Stimulated activated naive B cell treated with anti-CD40 and anti-IgM and Interleukin-4, amounts not matched to agents 10 μg/mL and 1 μg/mL and 100 μg/mL, for 72 hours (primary cell): Measurements from ENCODE around the gene MAN1C1.
A peak's percentile ranks its signal among the peaks of the same experiment; 100 is the strongest.

Source experiments
- ATAC-seq, 2 donors: fragments of 150-1000 bp; cut with Tn5 transposase; replicated peaks; 2 replicates each; pipeline ENCODE4 v1.10.0; 2021; ENCODE audit warnings: moderate library complexity in 1 of 2
- DNase-seq: peaks from one replicate; pipeline ENCODE4 v3.0.0; 2021
- H3K27ac Mint-ChIP-seq: one replicate; pipeline ENCODE4 v1.8.0; 2022; ENCODE audit warnings: mild to moderate bottlenecking, mixed read lengths
- H3K27me3 Mint-ChIP-seq, 2 donors: one replicate each; pipeline ENCODE4 v1.8.0; 2022; ENCODE audit warnings: mixed read lengths in 2 of 2
- H3K36me3 Mint-ChIP-seq, 2 donors: one replicate each; pipeline ENCODE4 v1.8.0; 2022; ENCODE audit warnings: mixed read lengths in 2 of 2, mild to moderate bottlenecking in 1 of 2
- H3K4me1 Mint-ChIP-seq, 2 donors: one replicate each; pipeline ENCODE4 v1.8.0; 2022; ENCODE audit warnings: mixed read lengths in 2 of 2, mild to moderate bottlenecking in 1 of 2
- H3K4me3 Mint-ChIP-seq, 2 donors: one replicate each; pipeline ENCODE4 v1.8.0; 2022; ENCODE audit warnings: mild to moderate bottlenecking in 2 of 2, mixed read lengths in 2 of 2, moderate library complexity in 1 of 2
- H3K9me3 Mint-ChIP-seq, 2 donors: one replicate each; pipeline ENCODE4 v1.8.0; 2022; ENCODE audit warnings: mixed read lengths in 2 of 2, mild to moderate bottlenecking in 1 of 2

The MAN1C1 gene

GRCh38 chr1:25673962-25674806, 57.6 kb downstream of the MAN1C1 start:
- Mint-ChIP-seq H3K27me3 (peaks cover 34 to 44% of the 10 kb centered on the region in 2 donors), H3K4me3 (no peak overlapping the region), H3K9me3 (peaks cover 0 to 5% of the 10 kb centered on the region in 2 donors), H3K27ac (no peak overlapping the region), H3K36me3 (peaks cover 3 to 5% of the 10 kb centered on the region in 2 donors), H3K4me1 (peaks cover 14 to 31% of the 10 kb centered on the region in 2 donors)
- ATAC-seq = no peak
- no peak for DNase-seq

- H3K4me3 Mint-ChIP-seq = no peak overlapping the region
- H3K4me1 Mint-ChIP-seq = peaks cover 14 to 31% of the 10 kb centered on the region in 2 donors
- peaks cover 0 to 5% of the 10 kb centered on the region in 2 donors for H3K9me3 Mint-ChIP-seq
- ATAC-seq = no peak
- DNase-seq = no peak
- peaks cover 34 to 45% of the 10 kb centered on the region in 2 donors for H3K27me3 Mint-ChIP-seq
- peaks cover 3 to 5% of the 10 kb centered on the region in 2 donors for H3K36me3 Mint-ChIP-seq
- no peak overlapping the region for H3K27ac Mint-ChIP-seq
Measured at GRCh38 chr1:25674807-25675084, 58.2 kb downstream of the MAN1C1 start.

- H3K27me3 Mint-ChIP-seq = peaks cover 41 to 45% of the 10 kb centered on the region in 2 donors
- H3K4me1 Mint-ChIP-seq = peaks cover 14 to 31% of the 10 kb centered on the region in 2 donors
- peaks cover 3 to 5% of the 10 kb centered on the region in 2 donors for H3K36me3 Mint-ChIP-seq
- DNase-seq (peak; percentile 80), ATAC-seq (peak; percentile 97)
- no peak overlapping the region for H3K27ac Mint-ChIP-seq
- peaks cover 0 to 5% of the 10 kb centered on the region in 2 donors for H3K9me3 Mint-ChIP-seq
- no peak overlapping the region for H3K4me3 Mint-ChIP-seq
Measured at GRCh38 chr1:25675729-25676476, 59.3 kb downstream of the MAN1C1 start.

DNA sequence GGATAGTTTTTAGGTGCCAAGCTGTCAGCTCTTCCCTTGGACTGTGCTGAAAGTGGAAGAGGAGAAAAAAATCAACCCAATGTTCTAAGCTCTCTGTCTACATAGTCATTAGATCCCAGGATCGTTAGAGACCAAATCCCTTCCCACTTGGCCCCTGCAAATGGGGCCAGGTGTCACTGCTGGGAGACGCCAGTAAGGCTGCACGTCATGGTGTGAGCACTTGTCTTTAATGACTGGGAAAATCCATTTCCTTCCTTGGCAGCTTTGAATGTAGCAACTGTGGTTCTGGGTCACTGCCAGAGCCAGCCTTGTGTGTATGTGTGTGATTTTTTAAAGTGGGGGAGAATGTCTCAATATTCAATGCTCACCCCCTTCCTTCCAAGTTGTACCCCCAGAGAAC, 59.9 kb downstream of the MAN1C1 start:
- Mint-ChIP-seq H3K4me3 (no peak overlapping the region), H3K4me1 (peaks cover 14 to 31% of the 10 kb centered on the region in 2 donors), H3K36me3 (peaks cover 3 to 5% of the 10 kb centered on the region in 2 donors), H3K9me3 (peaks cover 0 to 5% of the 10 kb centered on the region in 2 donors), H3K27me3 (peaks cover 40 to 45% of the 10 kb centered on the region in 2 donors), H3K27ac (no peak overlapping the region)
- ATAC-seq = peak in 1 of 2 donors; percentile 13
- no peak for DNase-seq

DNA sequence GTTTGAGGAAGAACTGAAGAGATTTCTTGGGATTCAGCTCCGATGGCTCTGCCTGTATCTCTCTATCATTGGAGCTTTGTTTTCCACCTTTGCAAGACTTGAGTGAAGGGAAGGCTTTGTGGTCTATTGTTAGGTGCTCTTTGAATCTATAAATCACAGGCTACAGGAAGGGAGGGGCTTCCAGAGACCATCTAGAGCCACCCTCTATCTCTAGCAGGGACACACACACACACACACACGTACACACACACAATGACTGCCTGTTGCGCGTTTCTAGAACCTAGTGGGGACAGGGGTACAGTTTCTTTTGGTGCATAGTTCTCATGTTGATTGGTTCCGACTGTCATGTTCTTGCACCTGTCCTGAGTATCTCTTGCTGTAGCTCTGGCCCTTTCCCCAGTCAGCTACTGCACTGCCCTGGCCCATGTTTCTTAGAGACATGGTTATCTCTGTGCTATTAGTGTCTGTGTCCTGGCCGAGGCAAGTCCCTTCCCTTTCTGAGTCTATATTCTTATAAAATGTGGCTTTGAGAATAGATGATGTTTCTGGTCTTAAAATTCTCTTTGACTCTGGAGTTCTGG, 60.7 kb downstream of the MAN1C1 start:
- Mint-ChIP-seq H3K27ac (no peak overlapping the region), H3K9me3 (peaks cover 0 to 5% of the 10 kb centered on the region in 2 donors), H3K4me3 (no peak overlapping the region), H3K27me3 (peaks cover 37 to 45% of the 10 kb centered on the region in 2 donors), H3K4me1 (peaks cover 14 to 31% of the 10 kb centered on the region in 2 donors), H3K36me3 (peaks cover 3 to 4% of the 10 kb centered on the region in 2 donors)
- DNase-seq (no peak), ATAC-seq (no peak)

- no peak overlapping the region for H3K4me3 Mint-ChIP-seq
- no peaks in the 10 kb centered on the region for H3K9me3 Mint-ChIP-seq
- no peak overlapping the region for H3K27ac Mint-ChIP-seq
- peaks cover 38 to 39% of the 10 kb centered on the region in 2 donors for H3K27me3 Mint-ChIP-seq
- no peak for DNase-seq
- H3K36me3 Mint-ChIP-seq = no peaks in the 10 kb centered on the region
- H3K4me1 Mint-ChIP-seq = peaks cover 11 to 31% of the 10 kb centered on the region in 2 donors
- ATAC-seq = no peak
Measured at GRCh38 chr1:25679171-25679570, 62.6 kb downstream of the MAN1C1 start.

- no peak for DNase-seq
Measured at GRCh38 chr1:25680701-25681100, 64.1 kb downstream of the MAN1C1 start.

DNA sequence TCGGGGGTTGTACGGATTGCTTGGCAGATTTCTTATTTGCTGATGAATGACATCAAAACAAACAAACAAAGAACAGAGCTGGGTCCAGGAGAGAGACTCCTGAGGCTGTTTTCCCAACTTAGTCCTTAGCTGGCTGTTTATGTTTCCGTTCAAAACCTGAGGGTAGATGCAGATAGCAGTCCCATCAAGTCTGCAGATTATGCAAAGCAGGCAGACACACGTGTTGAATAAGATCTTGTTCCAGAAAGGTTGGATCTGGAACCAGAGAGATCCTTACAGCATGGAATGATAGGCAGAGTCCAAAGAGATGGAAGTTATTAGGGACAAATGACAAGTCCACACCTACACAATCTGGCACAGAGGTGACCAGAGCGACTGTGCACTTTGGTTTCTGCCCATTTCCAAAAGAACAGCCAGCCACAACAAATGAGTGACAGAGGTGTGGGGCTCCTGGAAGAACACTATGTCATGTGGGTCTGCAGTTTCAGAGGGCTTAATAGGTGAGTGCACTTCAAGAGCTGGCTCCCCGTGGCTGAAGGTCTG, 65.5 kb downstream of the MAN1C1 start:
- no peak for ATAC-seq
- Mint-ChIP-seq H3K4me1 (peaks cover 3 to 6% of the 10 kb centered on the region in 2 donors), H3K4me3 (no peak overlapping the region), H3K27ac (no peak overlapping the region), H3K9me3 (no peaks in the 10 kb centered on the region), H3K27me3 (peaks cover 28 to 35% of the 10 kb centered on the region in 2 donors), H3K36me3 (no peaks in the 10 kb centered on the region)
- no peak for DNase-seq

More at GRCh38 chr1:25680701-25681100, 64.1 kb downstream of the MAN1C1 start:
- H3K36me3 Mint-ChIP-seq = no peaks in the 10 kb centered on the region
- H3K9me3 Mint-ChIP-seq = no peaks in the 10 kb centered on the region
- no peak overlapping the region for H3K4me3 Mint-ChIP-seq
- H3K27ac Mint-ChIP-seq = no peak overlapping the region
- peaks cover 11 to 21% of the 10 kb centered on the region in 2 donors for H3K4me1 Mint-ChIP-seq
- peaks cover 38 to 40% of the 10 kb centered on the region in 2 donors for H3K27me3 Mint-ChIP-seq
- no peak for ATAC-seq

DNA sequence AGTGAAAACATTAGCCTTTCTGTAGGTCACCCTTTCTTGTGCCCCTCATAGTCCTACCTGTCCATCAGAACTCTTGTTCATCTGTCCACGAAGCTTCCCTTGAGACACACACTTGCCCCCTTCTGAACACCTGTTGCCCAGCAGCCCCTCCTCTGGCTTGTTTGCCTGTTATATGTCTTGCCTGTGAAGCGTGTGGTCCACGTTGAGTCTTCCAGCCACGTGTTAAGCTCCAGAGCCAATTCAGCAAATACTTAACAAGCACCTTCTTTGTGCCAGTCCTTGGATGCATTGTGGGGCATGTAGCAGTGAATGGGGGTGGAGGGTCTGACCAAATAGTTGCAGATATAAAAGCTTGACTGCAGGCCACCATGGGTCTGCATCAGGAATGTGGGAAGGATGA, 66.6 kb downstream of the MAN1C1 start:
- ATAC-seq (no peak), DNase-seq (no peak)
- Mint-ChIP-seq H3K9me3 (no peaks in the 10 kb centered on the region), H3K27me3 (peaks cover 21 to 28% of the 10 kb centered on the region in 2 donors), H3K4me3 (no peak overlapping the region), H3K36me3 (no peaks in the 10 kb centered on the region), H3K4me1 (peaks cover 3 to 6% of the 10 kb centered on the region in 2 donors), H3K27ac (no peak overlapping the region)

DNA sequence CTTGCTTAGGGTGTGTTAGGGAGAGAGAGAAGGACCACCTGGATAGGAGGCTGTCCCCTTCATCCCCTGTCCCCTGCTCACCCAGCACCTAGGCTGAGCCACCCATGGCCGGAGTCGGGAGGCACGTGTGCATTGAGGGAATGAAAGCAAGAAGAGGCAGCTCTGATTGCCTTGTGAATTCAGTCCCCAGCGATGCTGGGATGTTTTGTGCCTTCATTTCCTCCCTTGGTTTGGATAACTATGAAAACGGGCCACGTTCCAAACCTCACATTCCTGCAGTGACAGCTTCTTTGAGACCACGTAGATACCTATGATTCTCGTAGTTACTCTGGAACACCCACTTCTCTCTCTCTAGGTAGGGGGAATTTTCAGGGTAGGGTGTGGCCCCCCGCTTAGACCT, 67.1 kb downstream of the MAN1C1 start:
- no peak for ATAC-seq
- H3K4me1 Mint-ChIP-seq = peaks cover 3 to 5% of the 10 kb centered on the region in 2 donors
- peaks cover 18 to 26% of the 10 kb centered on the region in 2 donors for H3K27me3 Mint-ChIP-seq

GRCh38 chr1:25684216-25684965, 67.8 kb downstream of the MAN1C1 start:
- no peak overlapping the region for H3K27ac Mint-ChIP-seq
- H3K4me3 Mint-ChIP-seq = no peak overlapping the region
- no peaks in the 10 kb centered on the region for H3K36me3 Mint-ChIP-seq
- H3K27me3 Mint-ChIP-seq = peaks cover 13 to 23% of the 10 kb centered on the region in 2 donors
- no peak for ATAC-seq
- H3K9me3 Mint-ChIP-seq = no peaks in the 10 kb centered on the region
- no peaks in the 10 kb centered on the region for H3K4me1 Mint-ChIP-seq
- DNase-seq = no peak

More for the DNA sequence above, 67.1 kb downstream of the MAN1C1 start:
- Mint-ChIP-seq H3K36me3 (no peaks in the 10 kb centered on the region), H3K4me3 (no peak overlapping the region), H3K27ac (no peak overlapping the region), H3K9me3 (no peaks in the 10 kb centered on the region)
- no peak for DNase-seq

DNA sequence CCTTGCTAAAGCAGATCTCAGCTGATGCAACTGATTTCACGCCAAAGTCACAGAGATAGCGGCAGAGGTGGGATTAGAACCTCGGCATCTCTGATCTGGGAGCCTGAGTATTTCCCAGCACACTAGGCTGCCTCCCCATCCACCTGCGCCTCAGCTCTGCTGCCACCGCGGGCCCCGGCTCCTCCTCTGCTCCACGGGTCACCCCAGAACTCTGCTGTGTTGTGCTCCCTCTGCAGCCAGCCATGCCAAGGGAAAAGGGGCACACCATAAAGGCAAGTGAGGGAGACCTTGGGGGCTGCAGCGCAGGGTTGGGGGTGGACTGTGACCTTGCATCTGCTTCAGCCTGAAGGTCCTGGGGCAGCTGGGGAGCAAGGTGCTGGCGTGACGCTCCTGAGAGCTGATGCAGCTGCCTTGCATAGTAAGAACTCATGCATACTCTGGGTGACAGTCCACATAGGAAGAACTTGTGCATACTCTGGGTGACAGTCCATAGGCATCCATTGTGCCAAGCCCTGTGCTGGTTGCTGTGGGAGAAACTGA, 68.7 kb downstream of the MAN1C1 start:
- no peaks in the 10 kb centered on the region for H3K36me3 Mint-ChIP-seq
- no peak for DNase-seq
- no peak overlapping the region for H3K27ac Mint-ChIP-seq
- H3K4me1 Mint-ChIP-seq = no peaks in the 10 kb centered on the region
- no peak for ATAC-seq
- H3K27me3 Mint-ChIP-seq = peaks cover 13 to 21% of the 10 kb centered on the region in 2 donors
- H3K9me3 Mint-ChIP-seq = no peaks in the 10 kb centered on the region
- no peak overlapping the region for H3K4me3 Mint-ChIP-seq

GRCh38 chr1:25685938-25686665, 69.5 kb downstream of the MAN1C1 start:
- no peak for DNase-seq
- Mint-ChIP-seq H3K27me3 (peaks cover 13 to 20% of the 10 kb centered on the region in 2 donors), H3K9me3 (no peaks in the 10 kb centered on the region), H3K4me3 (no peak overlapping the region), H3K4me1 (no peaks in the 10 kb centered on the region), H3K36me3 (no peaks in the 10 kb centered on the region), H3K27ac (no peak overlapping the region)
- ATAC-seq = no peak
